ENCODE data around the gene TINAGL1. TPM values are rescaled to one million over a fixed set of nuclear protein-coding genes. Genes with fewer than 3 reads are reported as not detected.
A peak's percentile ranks its signal among the peaks of the same experiment; 100 is the strongest.

Gene TINAGL1
- total and polyA plus RNA-seq, 10 of the 15 experiments (the other 5 are each of a cell fraction or from before 2014, with no cell fraction given), result 0.20 to 0.49 (median 0.23) TPM; not detected in 7

GRCh38 chr1:31593770-31594632 is 17.7 kb downstream of the TINAGL1 start:
- no peaks in the 10 kb centered on the region for H3K79me2 ChIP-seq (ENCODE audit: control insufficient read depth, insufficient read depth, low read length)
- DNase-seq (ENCODE audit: low read depth, low spot score) (peak; percentile 26), FAIRE-seq (peak; percentile 87), ATAC-seq (peak; percentile 100)
- no peak overlapping the region for H2AFZ ChIP-seq (ENCODE audit: control insufficient read depth, low read depth, low read length)
- in situ Hi-C loops (cut with MboI), result no loop called here
- 36% methylated on average over 10 of the region's 10 CpGs for WGBS (ENCODE audit: insufficient coverage, insufficient replicate concordance, low lambda C conversion rate, missing lambda C conversion rate)
- H3K9me3 ChIP-seq (replicated peaks; ENCODE audit: control insufficient read depth, insufficient read depth, low read length), result no peaks in the 10 kb centered on the region
- no peak overlapping the region for H3K4me3 ChIP-seq
- no peak overlapping the region for H3K9ac ChIP-seq (ENCODE audit: control insufficient read depth, insufficient read depth, low read length)
- H3K36me3 ChIP-seq (ENCODE audit: control insufficient read depth in 2 of 2, insufficient read depth in 2 of 2, low read length in 1 of 2), result no peaks in the 10 kb centered on the region
- ChIA-PET RAD21 (ENCODE audit: unreplicated experiment) (interaction anchor here (0.9 to 3.4 kb wide), 7 partner anchors 23 to 199 kb away, joined by 3 to 13 read pairs (median 5); no protein-coding TSS in a partner anchor), SMC1A (ENCODE audit: uncharacterized antibody, unreplicated experiment) (interaction anchor here (0.6 to 3.5 kb wide), 12 partner anchors 11 to 172 kb away, joined by 3 to 17 read pairs (median 4); no protein-coding TSS in a partner anchor), POLR2A (interaction anchor here (0.9 to 1.4 kb wide), 3 partner anchors 10 to 83 kb away, joined by 3 to 4 read pairs (median 3); no protein-coding TSS in a partner anchor), CTCF (interaction anchor here (0.5 to 5.1 kb wide), 20 partner anchors 9 to 408 kb away, joined by 3 to 39 read pairs (median 6); partner anchors contain the start of gene FABP3)
- H3K27me3 ChIP-seq (replicated peaks in 1 of 2; ENCODE audit: control insufficient read depth in 2 of 2, insufficient read depth in 2 of 2, low read length in 1 of 2), result no peaks in the 10 kb centered on the region
- no peaks in the 10 kb centered on the region; the same call in 1 of the 2 replicates for H3K4me1 ChIP-seq (ENCODE audit: control insufficient read depth, insufficient read depth, low read length)
- no TSS peak for BruUV-seq (replicated peaks)
- no peak overlapping the region for H3K27ac ChIP-seq (ENCODE audit: control insufficient read depth, insufficient read depth)
- intact Hi-C loops (cut with micrococcal nuclease; ENCODE audit: unreplicated experiment), result loop anchor here (1.0 to 2.0 kb wide), 2 partner anchors 25 to 30 kb away; no protein-coding TSS in a partner anchor
- no peak overlapping the region for H3K4me2 ChIP-seq (ENCODE audit: control insufficient read depth, insufficient read depth)
- no peaks in the 10 kb centered on the region for H4K20me1 ChIP-seq (ENCODE audit: control insufficient read depth, insufficient read depth)
- TF ChIP-seq RBBP5 (conservative IDR thresholded peaks at IDR 0.05), result no peak
- TF ChIP-seq ZBTB40 (IDR thresholded peaks at IDR 0.05; ENCODE audit: borderline replicate concordance), result no peak
- TF ChIP-seq MYB (IDR thresholded peaks at IDR 0.05; ENCODE audit: borderline replicate concordance, low read depth, low read length), result no peak
- TF ChIP-seq LARP7 (IDR thresholded peaks at IDR 0.05), result 0 out of 2 replicates have a peak, but pooled peaks have one; percentile 47
- TF ChIP-seq IRF4 (IDR thresholded peaks at IDR 0.05; ENCODE audit: low read depth, low read length), result 0 out of 2 replicates have a peak, but pooled peaks have one; percentile 31
- TF ChIP-seq MTA2 (IDR thresholded peaks at IDR 0.05; ENCODE audit: low read depth), result no peak
- TF ChIP-seq ETV6 (conservative IDR thresholded peaks at IDR 0.05 in 1 of 2, IDR thresholded peaks at IDR 0.05 in 1 of 2; ENCODE audit: borderline replicate concordance in 1 of 2, low read depth in 1 of 2), result no peak
- no peak for TF ChIP-seq CREM (IDR thresholded peaks at IDR 0.05; ENCODE audit: low read depth)
- TF ChIP-seq PML (IDR thresholded peaks at IDR 0.05; ENCODE audit: low read length), result no peak
- TF ChIP-seq STAT1 (conservative IDR thresholded peaks at IDR 0.05), result no peak
- no peak for TF ChIP-seq HDGF (IDR thresholded peaks at IDR 0.05)
- no peak for TF ChIP-seq MTA3 (IDR thresholded peaks at IDR 0.05; ENCODE audit: borderline replicate concordance, low read length)
- 0 out of 3 replicates have a peak, but pooled peaks of 1 of the 2 experiments have one; percentile 23 for TF ChIP-seq EGR1 (IDR thresholded peaks at IDR 0.05; ENCODE audit: borderline replicate concordance in 1 of 2, low read depth in 2 of 2, low read length in 2 of 2)
- TF ChIP-seq ZBTB33 (IDR thresholded peaks at IDR 0.05), result no peak

Measured in GM12878 (cell line).